Measurements from ENCODE around the gene IL1RAPL1.

DNA sequence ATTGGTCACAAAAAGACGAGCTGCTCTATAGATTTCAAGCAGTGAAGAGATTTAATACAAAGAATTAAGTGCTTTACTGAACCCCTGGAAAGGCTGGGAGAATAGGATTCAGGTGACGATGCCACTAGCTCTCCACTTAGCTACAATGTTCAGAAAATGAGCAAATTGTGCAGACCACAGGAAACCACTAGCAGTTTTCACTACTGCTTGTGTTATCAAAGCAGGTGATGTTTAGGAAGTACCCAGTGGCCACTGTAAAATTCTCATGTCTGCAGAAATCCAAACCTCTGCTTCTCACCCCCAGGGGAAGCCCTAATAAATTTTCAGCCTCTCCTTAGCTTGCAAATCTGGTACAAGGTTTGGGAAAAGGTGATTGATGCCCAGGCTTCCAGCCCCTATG is 165.1 kb downstream of the IL1RAPL1 start:
- TF ChIP-seq CTCF (IDR thresholded peaks at IDR 0.05; ENCODE audit: insufficient read depth, low read length, poor library complexity, severe bottlenecking) (no peak), EZH2phosphoT487 (conservative IDR thresholded peaks at IDR 0.05; ENCODE audit: low read length) (no peak)
